SK-N-SH treated with all-trans-retinoic acid at 6 μM for 48 hours (cell line): ENCODE measurements around the gene OR4D1.

Source experiments
- RARB ChIP-seq: fragments of 250-450 bp; sonication (Bioruptor Pico); IDR thresholded peaks from 2 replicates; pipeline ENCODE4 v1.8.0; 2021; ENCODE audit warnings: mild to moderate bottlenecking, moderate library complexity
- SNAI2 ChIP-seq: fragments of 250-450 bp; sonication (Bioruptor Pico); IDR thresholded peaks from 2 replicates; pipeline ENCODE4 v1.5.0; 2020; ENCODE audit warnings: mild to moderate bottlenecking, moderate library complexity
- ZFP30 ChIP-seq: fragments of 450-650 bp; formaldehyde crosslinking; IDR thresholded peaks from 2 replicates; pipeline ENCODE4 v1.5.0; 2022; ENCODE audit warnings: mild to moderate bottlenecking, moderate library complexity
- ZNF70 ChIP-seq: fragments of 450-650 bp; formaldehyde crosslinking; IDR thresholded peaks from 2 replicates; pipeline ENCODE4 v1.5.0; 2020; ENCODE audit warnings: mild to moderate bottlenecking, moderate library complexity
- TF ChIP-seq, protein P1 (sequence below): fragments of 250-450 bp; sonication (Bioruptor Pico); IDR thresholded peaks from 2 replicates; pipeline ENCODE4 v1.8.0; 2020; ENCODE audit warnings: mild to moderate bottlenecking, moderate library complexity, borderline replicate concordance
- TF ChIP-seq, protein P2 (sequence below): fragments of 250-450 bp; sonication (Bioruptor Pico); IDR thresholded peaks from 2 replicates; pipeline ENCODE4 v1.8.0; 2021; ENCODE audit warnings: low read depth, mild to moderate bottlenecking, moderate library complexity, borderline replicate concordance
- TF ChIP-seq, protein P3 (sequence below): fragments of 250-450 bp; sonication (Bioruptor Pico); IDR thresholded peaks from 2 replicates; pipeline ENCODE4 v1.5.1; 2020; ENCODE audit warnings: low read depth, mild to moderate bottlenecking, moderate library complexity

- TF ChIP-seq, protein P1, sequence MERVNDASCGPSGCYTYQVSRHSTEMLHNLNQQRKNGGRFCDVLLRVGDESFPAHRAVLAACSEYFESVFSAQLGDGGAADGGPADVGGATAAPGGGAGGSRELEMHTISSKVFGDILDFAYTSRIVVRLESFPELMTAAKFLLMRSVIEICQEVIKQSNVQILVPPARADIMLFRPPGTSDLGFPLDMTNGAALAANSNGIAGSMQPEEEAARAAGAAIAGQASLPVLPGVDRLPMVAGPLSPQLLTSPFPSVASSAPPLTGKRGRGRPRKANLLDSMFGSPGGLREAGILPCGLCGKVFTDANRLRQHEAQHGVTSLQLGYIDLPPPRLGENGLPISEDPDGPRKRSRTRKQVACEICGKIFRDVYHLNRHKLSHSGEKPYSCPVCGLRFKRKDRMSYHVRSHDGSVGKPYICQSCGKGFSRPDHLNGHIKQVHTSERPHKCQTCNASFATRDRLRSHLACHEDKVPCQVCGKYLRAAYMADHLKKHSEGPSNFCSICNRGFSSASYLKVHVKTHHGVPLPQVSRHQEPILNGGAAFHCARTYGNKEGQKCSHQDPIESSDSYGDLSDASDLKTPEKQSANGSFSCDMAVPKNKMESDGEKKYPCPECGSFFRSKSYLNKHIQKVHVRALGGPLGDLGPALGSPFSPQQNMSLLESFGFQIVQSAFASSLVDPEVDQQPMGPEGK (CRISPR knock-in tag): no peak
- TF ChIP-seq ZNF70 (CRISPR knock-in tag) (no peak), ZFP30 (no peak), RARB (CRISPR knock-in tag) (no peak), SNAI2 (CRISPR knock-in tag) (no peak)
- TF ChIP-seq, protein P2, sequence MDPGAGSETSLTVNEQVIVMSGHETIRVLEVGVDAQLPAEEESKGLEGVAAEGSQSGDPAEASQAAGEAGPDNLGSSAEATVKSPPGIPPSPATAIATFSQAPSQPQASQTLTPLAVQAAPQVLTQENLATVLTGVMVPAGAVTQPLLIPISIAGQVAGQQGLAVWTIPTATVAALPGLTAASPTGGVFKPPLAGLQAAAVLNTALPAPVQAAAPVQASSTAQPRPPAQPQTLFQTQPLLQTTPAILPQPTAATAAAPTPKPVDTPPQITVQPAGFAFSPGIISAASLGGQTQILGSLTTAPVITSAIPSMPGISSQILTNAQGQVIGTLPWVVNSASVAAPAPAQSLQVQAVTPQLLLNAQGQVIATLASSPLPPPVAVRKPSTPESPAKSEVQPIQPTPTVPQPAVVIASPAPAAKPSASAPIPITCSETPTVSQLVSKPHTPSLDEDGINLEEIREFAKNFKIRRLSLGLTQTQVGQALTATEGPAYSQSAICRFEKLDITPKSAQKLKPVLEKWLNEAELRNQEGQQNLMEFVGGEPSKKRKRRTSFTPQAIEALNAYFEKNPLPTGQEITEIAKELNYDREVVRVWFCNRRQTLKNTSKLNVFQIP (CRISPR knock-in tag): no peak
- TF ChIP-seq, protein P3, sequence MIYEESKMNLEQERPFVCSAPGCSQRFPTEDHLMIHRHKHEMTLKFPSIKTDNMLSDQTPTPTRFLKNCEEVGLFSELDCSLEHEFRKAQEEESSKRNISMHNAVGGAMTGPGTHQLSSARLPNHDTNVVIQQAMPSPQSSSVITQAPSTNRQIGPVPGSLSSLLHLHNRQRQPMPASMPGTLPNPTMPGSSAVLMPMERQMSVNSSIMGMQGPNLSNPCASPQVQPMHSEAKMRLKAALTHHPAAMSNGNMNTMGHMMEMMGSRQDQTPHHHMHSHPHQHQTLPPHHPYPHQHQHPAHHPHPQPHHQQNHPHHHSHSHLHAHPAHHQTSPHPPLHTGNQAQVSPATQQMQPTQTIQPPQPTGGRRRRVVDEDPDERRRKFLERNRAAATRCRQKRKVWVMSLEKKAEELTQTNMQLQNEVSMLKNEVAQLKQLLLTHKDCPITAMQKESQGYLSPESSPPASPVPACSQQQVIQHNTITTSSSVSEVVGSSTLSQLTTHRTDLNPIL (CRISPR knock-in tag): no peak
Measured at GRCh38 chr17:58172369-58173071, 24.3 kb downstream of the OR4D1 start.
